K562 (cell line): ENCODE measurements around the gene AEN. TPM values are rescaled to one million over a fixed set of nuclear protein-coding genes. Genes with fewer than 3 reads are reported as not detected.

Source experiments
- C11orf30 ChIP-seq: fragments of 450-650 bp; IDR thresholded peaks from 2 replicates; pipeline ENCODE4 v1.6.1; 2016; ENCODE audit warnings: low read depth, mild to moderate bottlenecking
- CEBPB ChIP-seq: fragments of 450-650 bp; IDR thresholded peaks from 2 replicates; pipeline ENCODE4 v1.6.1; 2016; ENCODE audit warnings: missing genetic modification characterization, missing compliant biosample characterization
- CEBPG ChIP-seq, 3 experiments: fragments of 200-800 bp in 1 of 3; sonication (Bioruptor generic) in 1 of 3; sonication (generic) in 1 of 3; formaldehyde crosslinking in 1 of 3; IDR thresholded peaks in 2 of 3; conservative IDR thresholded peaks in 1 of 3; 2 replicates each; pipeline versions ENCODE4 v1.6.1 to v1.8.0; 2016 to 2022; ENCODE audit warnings: missing compliant biosample characterization in 2 of 3, missing genetic modification characterization in 2 of 3, mild to moderate bottlenecking in 1 of 3, missing genetic modification reagents in 1 of 3
- CTBP1 ChIP-seq: fragments of 450-650 bp; IDR thresholded peaks from 2 replicates; pipeline ENCODE4 v1.6.1; 2016; ENCODE audit warnings: borderline replicate concordance
- ELF4 ChIP-seq: fragments of 450-650 bp; formaldehyde crosslinking; IDR thresholded peaks from 2 replicates; pipeline ENCODE4 v1.4.0; 2022; ENCODE audit warnings: missing genetic modification characterization
- KDM5B ChIP-seq: fragments of 200-600 bp; sonication (generic); IDR thresholded peaks from 2 replicates; pipeline ENCODE4 v1.6.1; 2012; ENCODE audit warnings: low read depth, mild to moderate bottlenecking, moderate library complexity, low read length, control low read depth, inconsistent platforms; ENCODE audit not compliant: insufficient replicate concordance
- MAFG ChIP-seq: fragments of 450-650 bp; conservative IDR thresholded peaks from 2 replicates; pipeline ENCODE4 v1.6.1; 2016; ENCODE audit warnings: missing genetic modification characterization, missing compliant biosample characterization
- NFE2 ChIP-seq: IDR thresholded peaks from 2 replicates; pipeline ENCODE4 v1.6.1; 2014; ENCODE audit warnings: antibody characterized with exemption, low read depth
- RCOR1 ChIP-seq, 2 experiments: IDR thresholded peaks; 2 replicates each; pipeline ENCODE4 v1.6.1; 2012; ENCODE audit warnings: low read depth in 2 of 2, low read length in 2 of 2, borderline replicate concordance in 1 of 2, improper control_type of control experiment in 1 of 2
- RERE ChIP-seq: sonication (generic); formaldehyde crosslinking; IDR thresholded peaks from 2 replicates; pipeline ENCODE4 v1.8.0; 2023; ENCODE audit warnings: missing genetic modification reagents, mild to moderate bottlenecking, borderline replicate concordance
- XRCC4 ChIP-seq: IDR thresholded peaks from one replicate; pipeline ENCODE4 v1.6.1; 2011; ENCODE audit not compliant: insufficient read depth, insufficient read length; ENCODE audit errors: extremely low read depth
- ZFPM2 ChIP-seq: fragments of 250-450 bp; sonication (Bioruptor Pico); IDR thresholded peaks from 2 replicates; pipeline ENCODE4 v1.5.1; 2022; ENCODE audit warnings: mild to moderate bottlenecking
- ZNF316 ChIP-seq: fragments of 450-650 bp; IDR thresholded peaks from 2 replicates; pipeline ENCODE4 v1.6.1; 2016
- ZNF398 ChIP-seq: fragments of 250-450 bp; sonication (Bioruptor Pico); IDR thresholded peaks from 2 replicates; pipeline ENCODE4 v1.8.0; 2021; ENCODE audit warnings: moderate library complexity, mild to moderate bottlenecking, inconsistent platforms
- ZNF512 ChIP-seq: IDR thresholded peaks from 2 replicates; pipeline ENCODE4 v1.6.1; 2016; ENCODE audit warnings: missing genetic modification characterization, missing compliant biosample characterization
- ZNF717 ChIP-seq: fragments of 250-450 bp; sonication (Bioruptor Pico); IDR thresholded peaks from 2 replicates; pipeline ENCODE4 v1.5.0; 2021
- ZNF766 ChIP-seq: fragments of 200-800 bp; sonication (Bioruptor generic); conservative IDR thresholded peaks from 2 replicates; pipeline ENCODE4 v1.6.1; 2016; ENCODE audit warnings: missing genetic modification characterization, missing compliant biosample characterization
- ZSCAN29 ChIP-seq: fragments of 450-650 bp; IDR thresholded peaks from 2 replicates; pipeline ENCODE4 v1.6.1; 2017
- polyA plus RNA-seq, 8 experiments: library from polyadenylated mRNA; depleted of rRNA in 4 of 8; stranded (reverse) in 5 of 8; unstranded in 3 of 8; fragments of >200 nt; fragmentation: Nextera tagmentation in 2 of 8; fragmentation: Illumina TruSeq in 1 of 8; extraction: Ambion mirVana in 2 of 8; extraction: Trizol in 1 of 8; gene quantifications; 2 replicates each; pipeline versions ENCODE4 v1.2.1 to v1.2.3, GENCODE V29; 2011 to 2014; ENCODE audit warnings: inconsistent platforms in 1 of 8, missing spikeins in 1 of 8
- total RNA-seq, 7 experiments: library from RNA; depleted of rRNA in 6 of 7; stranded (reverse); fragments of >200 nt in 6 of 7; fragmentation: Illumina TruSeq in 2 of 7; extraction: Trizol in 2 of 7; gene quantifications; 2 replicates each; pipeline versions ENCODE4 v1.2.1 to v1.2.3, GENCODE V29; 2011 to 2021; ENCODE audit warnings: low replicate concordance in 1 of 7

AEN gene
- total and polyA plus RNA-seq, 9 of the 15 experiments (the other 6 are each of a cell fraction or from before 2014, with no cell fraction given) = 9.0 to 51.0 (median 32.8) TPM

- TF ChIP-seq ZNF512 (tag) = no peak
- TF ChIP-seq CEBPG (CRISPR knock-in tag; IDR thresholded peaks at IDR 0.05) = peak; percentile 64; the same call in 1 of the 2 replicates
- TF ChIP-seq CEBPG (tag; conservative IDR thresholded peaks at IDR 0.05 in 1 of 2, IDR thresholded peaks at IDR 0.05 in 1 of 2) = peak; percentile 55 to 85; a peak in 3 of 4 replicates
- TF ChIP-seq ZNF398 = no peak
- no peak for TF ChIP-seq XRCC4
- TF ChIP-seq C11orf30 = peak; percentile 96
- TF ChIP-seq ZSCAN29 = no peak
- peak; percentile 35 for TF ChIP-seq KDM5B
- peak; percentile 91 for TF ChIP-seq CEBPB
- peak in 1 of 2 experiments; percentile 40; a peak in 1 of 4 replicates for TF ChIP-seq RCOR1 (IDR thresholded peaks at IDR 0.05; ENCODE audit: borderline replicate concordance in 1 of 2, low read depth in 2 of 2, low read length in 2 of 2)
- TF ChIP-seq ZNF316 = peak; percentile 98
- TF ChIP-seq ZNF766 (CRISPR knock-in tag) = 0 out of 2 replicates have a peak, but pooled peaks have one; percentile 20
- no peak for TF ChIP-seq ZNF717
- peak; percentile 34; the same call in 1 of the 2 replicates for TF ChIP-seq NFE2
- no peak for TF ChIP-seq ZFPM2 (CRISPR knock-in tag)
- 0 out of 2 replicates have a peak, but pooled peaks have one; percentile 55 for TF ChIP-seq RERE (CRISPR knock-in tag)
- no peak for TF ChIP-seq ELF4 (CRISPR knock-in tag)
- peak; percentile 88 for TF ChIP-seq MAFG
- TF ChIP-seq CTBP1 = peak; percentile 34; the same call in 1 of the 2 replicates
Observed at GRCh38 chr15:88621789-88622604, 857 bp downstream of the AEN start (continued).
